ENCODE results near the gene SFT2D2.
"Not testable (repeated sequence)": the region's sequence is repeated elsewhere in the genome, so short reads cannot be mapped to it uniquely, and the experiment has no call there.

Gene SFT2D2

GRCh38 chr1:168225476-168226190 lies at the start of gene SFT2D2:
Gene SFT2D2 (plus strand): TSS chr1:168226004. CDS start chr1:168226080, 76 bp downstream.
- no peak for TF ChIP-seq ZFX (IDR thresholded peaks at IDR 0.05; ENCODE audit: borderline replicate concordance)
- TF ChIP-seq CTCF (IDR thresholded peaks at IDR 0.05) = no peak
- H3K27ac ChIP-seq = peak within 1 kb of the TSS; percentile 60

DNA sequence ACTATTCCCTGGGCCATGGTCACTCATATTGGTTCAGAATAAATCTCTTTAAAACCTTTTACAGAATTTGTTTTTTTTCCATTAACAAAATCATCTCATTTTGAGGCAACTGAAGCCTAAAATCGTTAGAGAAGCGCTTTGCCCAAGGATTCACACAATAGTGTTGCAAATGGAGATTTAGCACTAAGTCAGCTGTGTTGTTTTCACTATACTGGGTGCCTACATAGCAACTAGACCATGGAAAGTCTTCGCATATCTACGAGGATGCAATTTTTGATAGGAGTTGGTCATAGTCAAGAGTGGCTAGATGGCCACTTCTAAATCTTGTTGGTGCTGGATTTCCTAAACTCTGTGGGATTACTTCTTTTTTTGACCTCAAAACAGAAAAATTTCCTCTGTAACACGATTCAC lies 47.6 kb upstream of the SFT2D2 start:
- no peak for TF ChIP-seq ZFX (IDR thresholded peaks at IDR 0.05; ENCODE audit: borderline replicate concordance)
- TF ChIP-seq CTCF (IDR thresholded peaks at IDR 0.05) = no peak
- peak overlapping the region; percentile 97 for H3K27ac ChIP-seq

- TF ChIP-seq ZFX (IDR thresholded peaks at IDR 0.05; ENCODE audit: borderline replicate concordance) (no peak), CTCF (IDR thresholded peaks at IDR 0.05) (peak; percentile 67)
- peak within 1 kb of the TSS; percentile 97 for H3K27ac ChIP-seq
These were observed 47.0 kb upstream of the SFT2D2 start, which contains the start of gene TIPRL for GRCh38 chr1:168178638-168179437. Gene TIPRL (plus strand): TSS chr1:168178962. CDS start chr1:168179078, 116 bp downstream.

GRCh38 chr1:168179438-168180147 lies 46.2 kb upstream of the SFT2D2 start:
- TF ChIP-seq CTCF (IDR thresholded peaks at IDR 0.05) (no peak), ZFX (IDR thresholded peaks at IDR 0.05; ENCODE audit: borderline replicate concordance) (no peak)
- H3K27ac ChIP-seq = peak overlapping the region; percentile 97

DNA sequence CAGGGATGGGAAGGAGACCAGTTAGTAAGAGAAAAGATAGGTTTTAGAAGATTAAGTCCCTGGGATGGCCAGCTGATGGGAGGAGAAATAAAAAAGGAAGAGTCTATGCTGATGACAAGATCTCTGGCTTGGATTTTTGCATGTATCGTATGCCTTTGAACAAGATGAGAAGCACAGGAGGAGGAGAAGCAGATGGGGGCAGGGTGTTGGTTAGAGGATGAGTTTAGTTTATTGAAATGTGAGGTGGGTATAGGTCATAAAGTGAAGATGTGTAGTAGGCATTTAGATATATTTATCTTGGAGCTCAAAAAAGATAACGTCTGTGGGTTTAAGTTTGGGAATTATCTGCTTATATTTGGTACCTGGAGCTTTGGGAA lies 45.7 kb upstream of the SFT2D2 start:
- no peak for TF ChIP-seq ZFX (IDR thresholded peaks at IDR 0.05; ENCODE audit: borderline replicate concordance)
- TF ChIP-seq CTCF (IDR thresholded peaks at IDR 0.05) = no peak
- peak overlapping the region; percentile 97 for H3K27ac ChIP-seq

- not testable (repeated sequence) for H3K27ac ChIP-seq
These were observed 44.6 kb upstream of the SFT2D2 start for GRCh38 chr1:168181063-168181720.

DNA sequence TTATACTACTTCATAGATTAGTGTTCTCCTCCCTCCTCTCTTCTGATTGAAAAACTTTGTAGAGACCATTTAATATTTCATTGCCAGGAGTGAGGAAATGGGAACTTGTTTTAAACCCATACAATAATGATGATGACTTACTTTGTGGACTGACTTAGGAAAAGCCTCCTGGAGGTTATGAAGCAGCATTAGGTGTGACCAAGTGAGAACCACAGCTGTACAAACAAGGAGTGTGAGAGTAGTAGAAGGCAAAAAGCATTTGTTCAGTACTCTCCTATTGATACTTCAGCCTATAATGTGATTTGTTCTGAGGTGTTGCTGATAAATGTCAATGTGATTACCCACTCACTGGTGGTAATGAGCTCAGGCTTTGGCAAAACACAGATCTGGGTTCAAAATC lies 38.6 kb upstream of the SFT2D2 start:
- TF ChIP-seq ZFX (IDR thresholded peaks at IDR 0.05; ENCODE audit: borderline replicate concordance) (no peak), CTCF (IDR thresholded peaks at IDR 0.05) (no peak)
- no peak overlapping the region for H3K27ac ChIP-seq
